ENCODE results near the gene PPFIA4.
"Not testable (repeated sequence)": the region's sequence is repeated elsewhere in the genome, so short reads cannot be mapped to it uniquely, and the experiment has no call there.

Gene PPFIA4

DNA sequence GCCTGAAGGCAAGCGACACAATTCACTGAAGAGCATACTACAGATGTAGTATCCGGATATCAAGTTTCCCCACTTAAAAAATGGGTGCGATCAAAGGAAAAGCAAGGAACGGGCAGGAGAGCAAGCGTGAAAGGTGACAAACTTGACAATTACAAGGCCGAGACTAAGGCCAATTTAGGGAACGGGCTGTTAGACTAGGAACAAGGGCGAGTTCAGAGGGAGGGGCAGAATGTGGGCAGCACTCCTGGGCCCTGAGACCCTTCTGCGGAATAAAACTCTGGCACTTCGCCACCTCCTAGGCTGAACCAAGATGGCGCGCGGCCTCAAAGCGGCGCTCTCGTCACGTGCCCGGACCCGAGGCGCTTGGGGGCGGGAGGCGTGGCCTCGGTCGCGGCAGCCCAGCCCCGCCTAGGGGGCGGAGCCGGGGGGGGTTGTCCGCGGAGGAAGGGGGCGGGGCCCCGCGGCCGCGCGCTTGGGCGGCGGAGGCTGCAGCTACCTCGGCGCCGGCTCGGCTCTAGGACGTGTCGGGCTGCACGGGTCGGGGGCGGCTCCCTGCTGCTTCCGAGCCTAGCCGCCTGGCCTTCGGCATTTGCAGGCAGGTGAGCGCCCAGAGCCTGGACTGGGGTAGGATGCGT is at the start of gene PPFIA4:
TSS of gene PPFIA4 (plus strand) at position 461 of the 635 bp plus-strand sequence. CDS start 12,518 bp downstream, outside the sequence.
- peak; percentile 81 to 84 for DNase-seq (ENCODE audit: low read depth in 2 of 2)

DNA sequence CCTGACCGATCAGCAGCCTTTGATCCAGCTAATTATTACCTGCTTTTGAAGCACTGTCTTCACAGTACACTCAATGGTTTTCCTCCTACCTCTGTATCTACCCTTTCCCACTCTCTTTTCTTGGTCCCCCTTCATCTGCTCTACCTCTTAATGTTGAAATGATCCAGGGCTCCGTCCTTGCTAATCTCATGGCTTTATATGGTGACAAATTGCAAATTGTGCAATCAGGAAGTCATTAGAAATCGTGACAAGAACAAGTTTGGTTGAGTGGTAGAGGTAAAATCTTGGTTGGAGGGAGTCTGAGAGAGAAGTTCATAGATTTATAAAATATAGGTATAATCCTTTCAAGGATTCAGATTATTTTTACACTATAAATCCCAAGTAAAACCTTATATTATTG is 49.7 kb upstream of the PPFIA4 start:
- no peak for DNase-seq (ENCODE audit: low read depth in 2 of 2)

DNA sequence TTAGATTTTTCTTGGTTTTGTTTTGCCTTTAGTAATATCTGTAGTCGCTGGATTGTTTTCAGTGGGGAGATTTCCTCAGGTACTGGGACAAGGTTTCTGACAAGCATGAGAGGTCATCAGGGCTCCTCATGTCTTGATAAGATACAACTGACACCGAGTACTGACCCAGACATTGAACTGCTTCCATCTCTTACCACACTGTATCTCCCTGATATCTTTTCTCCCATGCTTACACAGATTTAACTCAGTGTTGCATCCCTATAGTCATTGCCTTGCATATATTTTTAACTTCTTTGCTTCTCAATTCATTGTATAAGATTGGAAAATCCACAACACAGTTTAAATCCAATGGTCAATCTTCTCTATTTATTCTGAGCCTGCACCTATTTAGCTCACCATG is 46.8 kb upstream of the PPFIA4 start:
- DNase-seq (ENCODE audit: low read depth in 2 of 2) = no peak

DNA sequence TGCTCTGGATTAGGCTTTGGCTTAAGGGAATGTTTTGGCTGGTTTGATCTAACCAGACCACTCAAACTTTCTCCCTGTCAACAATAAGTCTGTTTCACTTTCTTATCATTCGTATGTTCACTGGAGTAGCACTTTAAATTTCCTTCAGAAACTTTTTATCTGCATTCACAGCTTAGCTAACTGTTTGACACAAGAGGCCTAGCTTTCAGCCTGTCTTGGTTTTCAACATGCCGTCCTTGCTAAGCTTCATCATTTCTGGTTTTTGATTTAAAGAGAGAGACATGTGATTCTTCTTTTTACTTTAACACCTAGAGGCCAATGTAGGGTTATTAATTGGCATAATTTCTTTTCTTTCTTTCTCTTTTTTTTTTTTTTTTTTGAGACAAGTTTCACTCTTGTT is 44.4 kb upstream of the PPFIA4 start:
- DNase-seq (ENCODE audit: low read depth in 2 of 2) = no peak

DNA sequence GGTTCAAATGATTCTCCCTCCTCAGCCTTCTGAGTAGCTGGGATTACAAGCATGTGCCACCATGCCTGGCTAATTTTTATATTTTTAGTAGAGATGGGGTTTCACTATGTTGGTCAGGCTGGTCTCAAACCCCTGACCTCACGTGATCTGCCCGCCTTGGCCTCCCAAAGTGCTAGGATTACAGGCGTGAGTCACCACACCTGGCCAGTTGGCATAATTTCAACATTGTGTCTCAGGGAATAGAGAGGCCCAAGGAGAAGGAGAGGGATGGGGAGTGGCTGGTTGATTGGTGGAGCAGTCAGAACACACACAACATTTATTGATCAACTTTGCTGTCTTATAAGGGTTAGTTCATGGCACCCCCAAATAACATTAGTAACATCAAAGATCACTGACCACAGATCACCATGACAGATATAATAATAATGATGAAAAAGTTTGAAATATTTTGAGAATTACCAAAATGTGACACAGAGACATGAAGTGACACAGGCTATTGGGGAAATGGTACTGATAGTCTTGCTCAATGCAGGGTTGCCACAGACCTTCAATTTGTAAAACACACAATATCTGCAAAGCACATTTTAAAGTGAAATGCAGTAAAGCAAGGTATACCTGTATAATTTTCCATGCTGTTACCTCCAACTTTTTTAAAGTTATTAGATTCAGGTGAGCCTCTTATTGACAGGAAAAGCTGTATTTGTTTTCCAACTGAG is 43.4 kb upstream of the PPFIA4 start:
- no peak for DNase-seq (ENCODE audit: low read depth in 2 of 2)

DNA sequence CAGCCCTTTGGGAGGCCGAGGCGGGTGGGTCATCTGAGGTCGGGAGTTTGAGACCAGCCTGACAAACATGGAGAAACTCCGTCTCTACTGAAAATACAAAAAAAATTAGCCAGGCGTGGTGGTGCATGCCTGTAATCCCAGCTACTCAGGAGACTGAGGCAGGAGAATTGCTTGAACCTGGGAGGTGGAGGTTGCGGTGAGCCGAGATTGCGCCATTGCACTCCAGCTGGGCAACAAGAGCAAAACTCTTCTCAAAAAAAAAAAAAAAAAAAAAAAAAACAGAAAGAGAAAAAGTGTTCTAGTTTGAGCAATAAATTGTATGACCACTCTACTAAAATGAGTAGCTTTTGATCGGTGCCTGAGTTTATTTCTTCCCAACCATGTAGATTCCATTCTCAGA is 40.2 kb upstream of the PPFIA4 start:
- DNase-seq (ENCODE audit: low read depth in 2 of 2) = not testable (repeated sequence)

DNA sequence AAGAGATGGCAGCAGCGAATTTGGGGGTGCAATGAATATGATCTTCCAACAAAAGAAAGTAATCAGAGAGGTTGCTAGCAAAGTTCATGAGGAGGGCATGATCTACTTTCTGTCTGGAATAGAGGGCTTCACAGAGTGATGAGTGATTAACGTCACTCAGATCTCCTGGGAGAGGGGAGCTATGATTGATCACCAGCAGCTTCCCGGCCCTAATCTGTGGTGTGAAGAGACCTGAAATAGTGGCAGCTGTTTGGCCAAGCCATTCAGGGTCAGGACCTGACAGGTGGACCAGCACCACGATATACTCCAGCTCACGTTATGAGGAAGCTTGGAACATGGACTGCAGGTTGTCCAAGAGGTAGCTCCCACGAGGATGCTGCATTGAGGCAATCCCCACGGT is 39.0 kb upstream of the PPFIA4 start:
- no peak for DNase-seq (ENCODE audit: low read depth in 2 of 2)

DNA sequence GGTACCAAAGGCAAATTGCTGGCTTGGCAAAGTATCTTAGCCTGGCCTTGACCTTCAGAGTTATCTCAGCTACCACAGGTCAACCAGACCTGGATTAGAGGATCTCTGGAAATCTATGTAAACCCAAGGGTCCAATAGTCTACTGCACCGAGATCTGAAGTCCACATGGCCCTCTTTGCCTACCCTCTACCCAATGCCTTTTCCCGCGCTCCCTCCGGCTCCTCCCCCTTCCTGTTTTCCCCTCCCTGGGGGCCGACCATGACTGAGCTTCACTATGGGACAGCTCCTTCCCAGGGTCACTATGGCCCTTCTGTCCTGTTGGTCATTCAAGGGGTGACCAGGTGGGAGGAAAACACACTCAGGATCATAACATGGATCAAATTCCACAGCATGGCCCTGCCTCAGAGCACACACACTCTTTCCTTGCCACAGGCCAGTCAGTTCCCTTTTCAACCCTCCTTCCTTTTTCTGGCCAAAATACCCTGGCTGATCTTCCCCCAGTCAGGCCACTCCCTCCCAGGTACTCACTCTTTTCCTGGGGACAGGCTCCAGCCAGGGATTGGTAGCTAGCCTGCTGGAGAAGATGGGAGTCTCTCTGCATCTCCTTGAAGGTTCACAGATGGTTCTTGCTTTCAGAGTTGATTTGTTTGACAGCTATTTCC is 38.2 kb upstream of the PPFIA4 start:
- no peak for DNase-seq (ENCODE audit: low read depth in 2 of 2)

DNA sequence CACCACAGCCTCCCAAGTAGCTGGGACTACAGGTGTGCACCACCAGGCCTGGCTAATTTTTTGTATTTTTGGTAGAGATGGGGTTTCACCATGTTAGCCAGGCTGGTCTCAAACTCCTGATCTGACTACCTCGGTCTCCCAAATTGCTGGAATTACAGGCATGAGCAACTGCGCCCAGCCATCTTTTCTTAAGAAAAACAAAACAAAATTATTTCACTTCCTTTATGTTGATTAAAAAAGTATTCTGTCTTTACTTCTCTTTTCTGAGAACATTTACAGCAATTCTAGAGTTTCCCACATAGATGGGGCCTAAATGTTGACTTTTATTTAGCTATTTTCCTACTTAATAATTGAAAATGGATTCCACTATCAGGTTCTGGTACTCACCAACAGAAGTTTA is 36.4 kb upstream of the PPFIA4 start:
- DNase-seq (ENCODE audit: low read depth in 2 of 2) = no peak

DNA sequence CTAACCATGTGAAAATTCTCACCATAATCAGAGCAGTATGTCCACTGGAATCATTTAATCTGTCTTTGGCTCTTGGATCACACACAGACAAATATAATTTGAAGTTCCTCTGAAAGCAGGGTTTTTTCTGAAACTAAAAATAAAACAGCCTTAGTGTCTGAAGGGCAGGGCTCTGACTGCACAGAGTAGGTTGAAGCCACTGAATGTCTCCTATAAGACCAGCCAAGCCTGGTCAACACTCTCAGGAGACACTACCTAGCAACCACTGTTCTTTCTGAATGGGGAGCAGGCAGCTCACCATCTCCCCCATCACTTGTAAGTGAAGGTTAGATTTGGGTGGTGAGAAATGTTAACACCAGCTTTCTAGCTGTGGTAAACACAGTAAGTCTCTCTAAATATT is 35.2 kb upstream of the PPFIA4 start:
- DNase-seq (ENCODE audit: low read depth in 2 of 2) = no peak

DNA sequence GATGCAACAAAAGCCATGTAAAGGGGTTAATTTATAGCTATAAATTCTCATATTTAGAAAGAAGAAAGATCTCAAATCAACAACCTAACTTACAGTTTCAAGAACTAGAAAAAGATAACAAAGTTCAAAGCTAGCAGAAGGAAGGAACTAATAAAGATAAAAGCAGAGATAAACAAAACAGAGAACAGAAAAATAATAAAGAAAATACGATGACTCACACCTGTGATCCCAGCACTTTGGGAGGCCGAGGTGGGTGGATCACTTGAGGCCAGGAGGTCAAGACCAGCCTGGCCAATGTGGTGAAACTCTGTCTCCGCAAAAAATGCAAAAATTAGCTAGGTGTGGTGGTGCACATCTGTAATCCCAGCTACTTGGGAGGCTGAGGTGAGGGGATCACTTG is 31.5 kb upstream of the PPFIA4 start:
- no peak for DNase-seq (ENCODE audit: low read depth in 2 of 2)

DNA sequence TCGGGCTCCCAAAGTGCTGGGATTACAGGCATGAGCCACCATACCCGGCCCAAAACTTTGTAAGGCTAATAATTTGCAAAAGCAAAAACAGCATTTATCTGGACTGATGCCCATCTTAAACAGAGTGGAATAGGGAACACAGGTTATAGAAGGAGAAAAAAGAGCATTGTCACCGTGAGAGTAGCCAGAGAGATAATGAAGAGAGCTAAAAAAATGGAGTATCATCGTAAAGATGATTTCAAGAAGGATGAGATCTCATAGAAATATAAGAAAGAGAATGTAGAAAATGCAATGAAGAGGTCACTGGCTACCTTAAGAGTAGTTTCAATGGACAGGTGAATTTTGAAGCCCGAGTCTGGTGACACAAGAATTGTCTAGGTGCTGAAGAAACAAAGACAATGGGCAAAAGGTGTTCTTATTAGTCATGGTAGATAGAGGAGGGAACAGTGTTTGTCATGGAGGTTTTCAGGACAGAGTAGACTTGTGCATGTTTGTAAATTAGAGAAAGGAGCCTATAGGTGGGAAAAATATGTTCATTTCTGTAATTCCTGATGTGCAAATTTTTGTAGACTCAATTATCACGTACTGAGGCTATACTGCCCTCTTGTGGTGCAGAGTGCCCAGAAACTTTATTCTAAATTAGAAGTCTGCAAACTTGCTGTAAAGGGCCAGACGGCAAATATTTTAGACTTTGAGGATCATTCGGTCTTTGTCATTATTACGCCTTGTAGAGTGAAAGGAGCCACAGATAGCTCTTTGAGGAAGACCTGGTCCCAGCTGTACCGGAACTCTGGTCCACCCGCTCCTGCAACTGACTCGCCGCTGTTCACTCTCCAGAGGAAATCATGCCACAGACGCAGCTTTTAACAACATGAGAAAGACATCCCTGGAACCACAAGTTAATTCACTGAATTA is 27.2 kb upstream of the PPFIA4 start:
- peak; percentile 23 to 61 for DNase-seq (ENCODE audit: low read depth in 2 of 2)

DNA sequence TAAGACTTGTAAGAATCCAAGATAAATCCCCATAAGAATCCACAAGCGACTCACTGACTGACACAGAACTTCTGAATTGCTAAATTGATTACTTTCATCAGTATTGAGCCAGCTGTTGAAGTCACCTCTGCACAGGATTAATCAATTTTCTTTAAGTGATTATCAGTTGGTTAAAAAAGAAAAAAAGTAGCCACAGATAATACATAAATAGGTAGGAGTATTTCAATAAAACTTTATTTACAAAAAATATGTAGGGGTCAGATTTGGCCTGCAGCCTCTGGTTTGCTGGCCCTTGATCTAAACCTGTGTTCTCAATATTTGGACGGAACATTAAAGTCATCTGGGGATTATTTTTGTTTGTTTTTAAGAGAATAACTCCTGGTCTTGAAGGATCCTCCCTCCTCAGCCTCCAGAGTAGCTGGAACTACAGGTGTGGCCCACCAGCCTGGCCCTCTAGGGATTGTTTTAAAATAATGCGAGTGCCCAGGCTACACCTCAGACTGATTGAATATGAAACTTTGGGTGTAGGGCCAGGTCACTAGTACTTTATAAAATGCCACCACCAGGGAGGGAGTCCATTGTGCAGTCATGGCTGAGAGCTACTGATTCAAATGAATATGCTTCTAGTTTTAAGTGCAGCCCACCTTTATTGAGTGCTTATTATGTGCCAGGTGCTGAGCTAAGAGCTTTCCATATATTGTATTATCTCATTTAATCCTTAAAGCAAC is 25.9 kb upstream of the PPFIA4 start:
- DNase-seq (ENCODE audit: low read depth in 2 of 2) = no peak

DNA sequence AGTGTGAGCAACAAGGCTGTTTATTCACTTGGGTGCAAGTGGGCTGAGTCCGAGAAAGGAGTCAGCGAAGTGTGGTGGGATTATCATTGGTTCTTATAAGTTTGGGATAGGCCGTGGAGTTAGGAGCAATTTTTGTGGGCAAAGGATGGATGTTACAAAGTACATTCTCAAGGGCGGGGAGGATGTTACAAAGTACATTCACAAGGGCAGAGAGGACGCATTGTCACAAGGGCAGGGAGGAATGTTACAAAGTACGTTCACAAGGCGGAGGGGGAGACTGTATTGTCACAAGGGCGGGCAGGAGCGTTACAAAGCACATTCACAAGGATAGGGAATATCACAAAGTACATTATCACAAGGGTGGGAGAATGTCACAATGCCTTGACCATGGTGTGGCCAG is 24.3 kb upstream of the PPFIA4 start:
- no peak for DNase-seq (ENCODE audit: low read depth in 2 of 2)

DNA sequence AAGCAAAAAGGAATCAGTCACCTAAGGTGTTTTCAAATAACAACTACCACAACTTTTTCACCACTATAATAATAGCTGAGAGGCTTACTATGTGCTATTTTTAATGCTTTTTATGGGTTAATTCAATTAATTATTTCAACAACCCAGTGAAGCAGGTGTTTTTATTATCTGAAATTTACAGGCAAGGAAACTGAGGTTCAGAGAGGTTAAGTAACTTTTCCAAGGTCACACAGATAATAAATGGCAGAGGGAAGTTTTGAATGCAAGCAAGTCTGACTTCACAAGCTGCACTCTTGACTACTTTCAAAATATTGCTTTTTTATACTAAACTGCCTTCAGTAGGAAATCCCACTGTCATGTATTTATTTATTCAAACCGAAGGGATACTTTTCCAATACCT is 23.3 kb upstream of the PPFIA4 start:
- no peak for DNase-seq (ENCODE audit: low read depth in 2 of 2)

DNA sequence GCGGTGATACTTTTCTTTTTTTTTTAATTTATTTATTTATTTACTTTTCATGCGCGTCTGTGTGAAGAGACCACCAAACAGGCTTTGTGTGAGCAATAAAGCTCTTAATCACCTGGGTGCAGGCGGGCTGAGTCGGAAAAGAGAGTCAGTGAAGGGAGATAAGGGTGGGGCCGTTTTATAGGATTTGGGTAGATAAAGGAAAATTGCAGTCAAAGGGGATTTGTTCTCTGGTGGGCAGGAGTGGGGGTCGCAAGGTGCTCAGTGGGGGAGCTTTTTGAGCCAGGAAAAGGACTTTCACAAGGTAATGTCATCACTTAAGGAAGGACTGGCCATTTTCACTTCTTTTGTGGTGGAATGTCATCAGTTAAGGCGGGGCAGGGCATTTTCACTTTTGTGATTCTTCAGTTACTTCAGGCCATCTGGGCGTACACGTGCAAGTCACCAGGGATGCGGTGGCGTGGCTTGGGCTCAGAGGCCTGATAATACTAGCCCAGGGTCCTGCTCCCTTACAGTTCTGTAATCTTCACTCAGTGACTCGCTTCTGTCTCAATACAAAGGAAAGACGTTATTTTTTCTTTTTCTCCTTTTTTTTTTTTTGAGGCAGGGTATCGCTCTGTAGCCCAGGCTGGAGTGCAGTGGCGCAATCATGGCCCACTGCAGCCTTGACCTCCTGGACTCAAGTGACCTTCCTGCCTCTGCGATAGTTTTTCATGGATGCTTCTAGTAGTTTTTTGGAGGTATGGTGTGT is 20.7 kb upstream of the PPFIA4 start:
- not testable (repeated sequence) for DNase-seq (ENCODE audit: low read depth in 2 of 2)

DNA sequence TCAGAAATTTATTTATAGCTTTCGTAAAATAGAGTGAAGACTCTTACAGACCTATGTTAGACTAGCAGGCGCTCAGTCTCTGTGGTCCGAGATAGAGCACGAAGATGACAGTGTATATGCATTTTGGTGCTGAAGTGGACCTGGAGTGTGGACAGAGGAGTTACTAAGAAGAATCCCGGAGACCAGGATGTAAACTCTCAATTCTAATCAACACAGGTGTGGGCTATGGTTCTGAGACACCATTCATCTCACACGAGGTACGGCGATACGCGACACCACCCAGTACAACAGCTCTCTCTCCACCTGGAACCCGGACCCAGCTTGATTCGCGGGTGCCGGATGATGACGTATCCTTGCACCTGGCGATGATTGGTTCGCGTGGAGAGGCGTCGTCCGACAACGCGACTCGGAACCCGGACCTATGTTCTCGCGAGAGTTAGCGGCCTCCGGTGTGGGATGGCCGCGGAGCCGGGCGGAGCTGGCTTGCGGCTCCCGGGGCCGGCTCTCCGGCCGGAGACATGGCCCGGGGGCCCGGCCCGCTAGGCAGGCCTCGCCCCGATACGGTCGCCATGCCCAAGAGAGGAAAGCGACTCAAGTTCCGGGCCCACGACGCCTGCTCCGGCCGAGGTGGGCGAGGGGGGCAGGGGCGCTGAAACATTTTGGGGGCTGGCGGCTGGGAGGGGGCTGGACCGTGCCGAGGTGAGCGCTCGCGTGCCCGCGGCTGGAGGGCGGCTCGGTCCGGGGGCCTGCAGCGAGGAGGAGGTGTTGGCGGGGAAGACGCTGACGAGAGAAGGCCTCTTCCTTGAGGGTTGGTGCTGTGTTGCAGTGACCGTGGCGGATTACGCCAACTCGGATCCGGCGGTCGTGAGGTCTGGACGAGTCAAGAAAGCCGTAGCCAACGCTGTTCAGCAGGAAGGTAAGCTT is 19.1 kb upstream of the PPFIA4 start, which contains the start of gene TMEM183A:
TSS of gene TMEM183A (plus strand) at position 427 of the 924 bp plus-strand sequence. CDS start at position 519, 92 bp downstream.
- peak; percentile 85 to 89 for DNase-seq (ENCODE audit: low read depth in 2 of 2)

DNA sequence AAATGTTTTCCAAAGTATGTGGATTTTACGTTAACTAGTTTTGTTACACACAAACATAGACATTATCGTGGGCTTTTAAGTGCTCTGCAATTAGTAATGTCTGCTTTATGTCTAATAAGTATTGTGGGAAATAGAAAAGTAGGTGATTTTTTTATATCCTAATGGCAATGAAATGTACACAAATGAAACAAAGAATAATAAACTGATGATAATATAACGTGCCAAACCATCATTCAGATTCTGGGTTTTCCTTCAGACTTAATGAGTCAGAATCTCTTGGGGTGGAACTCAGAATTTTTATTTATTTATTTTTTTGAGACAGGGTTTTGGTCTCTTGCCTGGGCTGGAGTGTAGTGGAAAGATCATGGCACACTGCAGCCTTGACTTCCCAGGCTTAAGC is 17.1 kb upstream of the PPFIA4 start:
- no peak for DNase-seq (ENCODE audit: low read depth in 2 of 2)

DNA sequence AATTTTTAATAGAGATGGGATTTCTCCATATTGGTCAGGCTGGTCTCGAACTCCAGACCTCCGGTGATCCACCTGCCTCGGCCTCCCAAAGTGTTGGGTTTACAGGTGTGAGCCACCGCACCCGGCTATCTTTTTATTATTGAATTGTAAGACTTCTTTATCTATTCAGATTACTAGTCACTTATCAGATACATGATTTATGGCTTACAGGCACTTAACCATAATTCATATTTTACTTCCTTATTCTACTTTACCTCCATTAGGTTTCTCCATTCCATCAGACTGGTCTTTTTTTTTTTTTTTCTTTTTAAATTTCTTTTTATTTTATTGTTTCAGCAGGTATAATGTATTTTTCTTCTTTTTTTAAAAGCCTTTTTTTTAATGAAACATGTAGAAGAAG is 14.7 kb upstream of the PPFIA4 start:
- no peak for DNase-seq (ENCODE audit: low read depth in 2 of 2)

Measured in stimulated activated CD4-positive, alpha-beta T cell treated with anti-CD3 and anti-CD28 coated beads, Interleukin-1b, Interleukin-23, amount 100 ng/mL, for 4 hours (primary cell).